Activated effector memory CD4-positive, alpha-beta T cell treated with Interleukin-2 at 50 U/mL for 16 hours (primary cell): ENCODE data around the gene MRPL43.
A peak's percentile ranks its signal among the peaks of the same experiment; 100 is the strongest.
"Not testable (repeated sequence)": the region's sequence is repeated elsewhere in the genome, so short reads cannot be mapped to it uniquely, and the experiment has no call there.

Source experiments
- DNase-seq: peaks from one replicate; pipeline ENCODE4 v3.0.0-alpha.2; 2020

MRPL43 gene

GRCh38 chr10:100980711-100981110 is 6.6 kb downstream of the MRPL43 start:
- no peak for DNase-seq

GRCh38 chr10:100980311-100980710 is 7.0 kb downstream of the MRPL43 start:
- no peak for DNase-seq

GRCh38 chr10:100979791-100980272 is 7.5 kb downstream of the MRPL43 start:
- no peak for DNase-seq

GRCh38 chr10:100978901-100979195 is 8.4 kb downstream of the MRPL43 start:
- DNase-seq, result no peak

GRCh38 chr10:100978121-100978900 is 9.0 kb downstream of the MRPL43 start:
- DNase-seq, result no peak

- DNase-seq, result no peak
These were observed 9.9 kb downstream of the MRPL43 start for GRCh38 chr10:100977436-100977835.

GRCh38 chr10:100976906-100977305 is 10.4 kb downstream of the MRPL43 start:
- DNase-seq, result no peak

- not testable (repeated sequence) for DNase-seq
These were observed 11.9 kb downstream of the MRPL43 start for GRCh38 chr10:100975397-100975796.

GRCh38 chr10:100972904-100973535 is 14.3 kb downstream of the MRPL43 start:
- no peak for DNase-seq

GRCh38 chr10:100972115-100972903 is 15.0 kb downstream of the MRPL43 start:
- DNase-seq, result no peak

- no peak for DNase-seq
These were observed 16.1 kb downstream of the MRPL43 start for GRCh38 chr10:100970914-100971811.

GRCh38 chr10:100970076-100970913 is 17.0 kb downstream of the MRPL43 start:
- no peak for DNase-seq

GRCh38 chr10:100969187-100970075 is 17.9 kb downstream of the MRPL43 start, which contains the start of gene SEMA4G:
TSS of gene SEMA4G (plus strand) at chr10:100969504. CDS start at chr10:100972913, 3,409 bp downstream.
- peak; percentile 23 for DNase-seq

- no peak for DNase-seq
These were observed 18.5 kb downstream of the MRPL43 start for GRCh38 chr10:100968863-100969186.

- DNase-seq, result no peak
These were observed 19.1 kb downstream of the MRPL43 start for GRCh38 chr10:100968062-100968736.

- no peak for DNase-seq
These were observed 20.0 kb downstream of the MRPL43 start for GRCh38 chr10:100967332-100967731.

- no peak for DNase-seq
These were observed 20.4 kb downstream of the MRPL43 start for GRCh38 chr10:100966887-100967286.

- no peak for DNase-seq
These were observed 21.5 kb downstream of the MRPL43 start for GRCh38 chr10:100965820-100966219.

- no peak for DNase-seq
These were observed 23.5 kb downstream of the MRPL43 start for GRCh38 chr10:100963826-100964225.
